ENCODE measurements around the gene ZNF26. TPM values are rescaled to one million over a fixed set of nuclear protein-coding genes. Genes with fewer than 3 reads are reported as not detected.

ZNF26 gene
- total RNA-seq, 1 donor from 2014 or later = 13.2 TPM

DNA sequence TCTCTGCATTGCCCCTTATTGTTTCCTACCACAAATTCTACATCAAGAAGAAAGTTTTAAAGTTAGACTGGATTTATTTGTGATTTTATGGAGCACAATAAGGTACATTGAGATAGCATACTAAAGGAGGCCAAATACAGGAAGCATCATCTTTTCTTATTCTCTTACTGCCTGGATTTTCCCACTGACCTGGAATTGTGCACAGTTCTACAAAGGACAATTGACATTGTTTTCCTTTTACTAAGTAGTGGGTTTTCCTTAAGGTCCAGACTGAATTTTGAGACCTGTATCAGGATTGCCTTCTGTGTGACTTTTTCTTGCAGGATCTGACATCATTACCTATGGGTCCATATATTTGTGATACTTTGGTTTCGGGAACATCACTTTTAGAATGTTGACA, 75.8 kb downstream of the ZNF26 start:
- DNase-seq (ENCODE audit: low read depth, low spot score) = no peak

DNA sequence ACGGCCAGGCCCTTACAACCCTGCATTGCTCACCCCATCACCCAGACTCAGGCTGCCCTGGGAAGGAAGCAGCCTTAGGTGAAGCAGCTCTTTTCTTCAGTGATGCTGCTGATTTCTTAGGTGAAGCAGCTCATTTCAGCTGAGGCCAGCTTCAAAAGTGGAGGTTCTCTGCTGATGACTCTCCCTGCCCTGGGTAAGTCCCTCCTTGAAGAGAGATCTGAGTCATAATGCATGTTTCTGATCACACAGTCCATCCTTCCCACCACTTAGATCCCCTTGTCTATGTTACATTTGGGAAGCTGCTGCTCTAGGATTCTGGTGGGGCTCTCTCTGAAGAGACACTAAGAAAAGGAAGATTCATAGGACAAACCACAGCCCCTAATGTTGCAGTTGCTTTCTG, 77.4 kb downstream of the ZNF26 start:
- DNase-seq (ENCODE audit: low read depth, low spot score) = no peak

DNA sequence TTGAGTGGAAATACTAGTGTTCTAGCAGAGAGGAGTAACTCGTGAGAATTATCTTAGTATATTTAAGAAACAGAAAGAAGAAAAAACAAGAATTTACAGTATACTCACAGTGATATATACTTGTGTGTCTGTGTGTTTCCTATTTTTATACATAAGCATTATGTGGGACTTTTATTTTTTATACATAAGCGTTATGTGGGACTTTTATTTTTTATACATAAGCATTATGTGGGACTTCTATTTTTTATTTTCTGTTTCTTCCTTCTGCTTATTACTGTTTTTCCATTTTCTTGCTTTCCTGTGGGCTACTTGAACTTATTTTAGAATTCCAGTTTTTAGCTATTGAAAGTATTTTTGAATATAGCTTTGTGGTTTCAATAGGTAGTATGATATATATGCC, 87.7 kb downstream of the ZNF26 start:
- DNase-seq (ENCODE audit: low read depth, low spot score) = no peak

Other genes starting within 250 kb of the ZNF26 start
- 45.3 and 78.0 TPM in 2 replicates for gene ANKLE2, start 224.5 kb upstream of the ZNF26 start, total RNA-seq
- 102 and 140 TPM in 2 replicates for gene GOLGA3, start 157.5 kb upstream of the ZNF26 start, total RNA-seq
- 45.0 and 50.2 TPM in 2 replicates for gene CHFR, start 98.8 kb upstream of the ZNF26 start, total RNA-seq
- 4.7 and 6.3 TPM in 2 replicates for gene ZNF605, start 30.1 kb upstream of the ZNF26 start, total RNA-seq
- 18.7 and 21.4 TPM in 2 replicates for gene ZNF84, start 51.1 kb downstream of the ZNF26 start, total RNA-seq
- gene ZNF140, start 94.6 kb downstream of the ZNF26 start, total RNA-seq = 37.3 and 38.0 TPM in 2 replicates
- gene ZNF891, start 143.9 kb downstream of the ZNF26 start, total RNA-seq = 0.53 and 0.88 TPM in 2 replicates
- 5.4 and 7.5 TPM in 2 replicates for gene ZNF10, start 144.3 kb downstream of the ZNF26 start, total RNA-seq
- 27.8 and 62.3 TPM in 2 replicates for gene ZNF268, start 195.1 kb downstream of the ZNF26 start, total RNA-seq
- not detected in 2 replicates for gene ANHX, start 249.5 kb downstream of the ZNF26 start, total RNA-seq